ENCODE data around the gene EYS. TPM values are rescaled to one million over a fixed set of nuclear protein-coding genes. Genes with fewer than 3 reads are reported as not detected.

Gene EYS
- total and polyA plus RNA-seq, 2 of the 8 experiments (the other 6 are each of a cell fraction or from before 2014, with no cell fraction given): 0.05 to 0.13 TPM

GRCh38 chr6:64220801-64221200 is 1486.2 kb downstream of the EYS start:
- no peaks in the 10 kb centered on the region for H4K20me1 ChIP-seq (replicated peaks in 1 of 2; ENCODE audit: control insufficient read depth in 1 of 2, insufficient read depth in 2 of 2, low read length in 2 of 2)
- no peak overlapping the region for H2BK12ac ChIP-seq (ENCODE audit: low read depth, low read length)
- no peak overlapping the region for H4K91ac ChIP-seq (replicated peaks; ENCODE audit: insufficient read length, low read length)
- H3K56ac ChIP-seq (replicated peaks; ENCODE audit: insufficient read length, low read depth, low read length): no peak overlapping the region
- ChIA-PET POLR2A (ENCODE audit: partially characterized antibody) (no interaction called here), CTCF (ENCODE audit: partially characterized antibody) (no interaction called here)
- H2AK5ac ChIP-seq (ENCODE audit: low read depth, low read length): no peak overlapping the region
- H2BK15ac ChIP-seq (ENCODE audit: low read length): no peak overlapping the region
- H3K23ac ChIP-seq (ENCODE audit: insufficient read length): no peak overlapping the region
- H2BK120ac ChIP-seq (replicated peaks; ENCODE audit: low read depth, low read length): no peak overlapping the region
- H4K8ac ChIP-seq (ENCODE audit: extremely low read depth, insufficient read depth, low read length): no peak overlapping the region
- no peak overlapping the region for H3K18ac ChIP-seq (ENCODE audit: extremely low read depth, low read length)
- no peaks in the 10 kb centered on the region for H3K4me1 ChIP-seq (replicated peaks in 1 of 4; ENCODE audit: control insufficient read depth in 3 of 4, insufficient read depth in 4 of 4, low read length in 3 of 4)
- H3K27ac ChIP-seq (ENCODE audit: low read depth, low read length): no peak overlapping the region
- no peak for FAIRE-seq
- no peaks in the 10 kb centered on the region for H3K27me3 ChIP-seq (replicated peaks in 1 of 4; ENCODE audit: control insufficient read depth in 3 of 4, extremely low read depth in 1 of 4, insufficient read depth in 3 of 4, low read length in 3 of 4)
- H3K9ac ChIP-seq (replicated peaks in 1 of 4; ENCODE audit: extremely low read depth in 1 of 4, low read depth in 3 of 4, low read length in 3 of 4): no peak overlapping the region
- no peaks in the 10 kb centered on the region for H3K23me2 ChIP-seq (ENCODE audit: low read depth, low read length)
- H3K79me1 ChIP-seq (ENCODE audit: low read depth, low read length): no peaks in the 10 kb centered on the region
- H3K36me3 ChIP-seq (ENCODE audit: control insufficient read depth in 2 of 4, insufficient read depth in 4 of 4, low read length in 3 of 4): no peaks in the 10 kb centered on the region
- no peak overlapping the region for H3K4me2 ChIP-seq (ENCODE audit: insufficient read depth in 1 of 2, low read depth in 2 of 2, low read length in 2 of 2)
- H2BK5ac ChIP-seq (ENCODE audit: low read depth, low read length): no peak overlapping the region
- H3K14ac ChIP-seq (ENCODE audit: insufficient read length): no peak overlapping the region
- TF ChIP-seq, protein P1, sequence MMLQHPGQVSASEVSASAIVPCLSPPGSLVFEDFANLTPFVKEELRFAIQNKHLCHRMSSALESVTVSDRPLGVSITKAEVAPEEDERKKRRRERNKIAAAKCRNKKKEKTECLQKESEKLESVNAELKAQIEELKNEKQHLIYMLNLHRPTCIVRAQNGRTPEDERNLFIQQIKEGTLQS (IDR thresholded peaks at IDR 0.05; ENCODE audit: insufficient read depth, low read depth, low read length): no peak
- TF ChIP-seq PHF8 (conservative IDR thresholded peaks at IDR 0.05; ENCODE audit: low read depth, low read length): no peak
- TF ChIP-seq RAD21 (IDR thresholded peaks at IDR 0.05 in 1 of 2, conservative IDR thresholded peaks at IDR 0.05 in 1 of 2; ENCODE audit: low read depth in 2 of 2, low read length in 2 of 2): no peak
- no peak for TF ChIP-seq SRF (IDR thresholded peaks at IDR 0.05; ENCODE audit: low read depth, low read length)
- TF ChIP-seq RNF2 (IDR thresholded peaks at IDR 0.05; ENCODE audit: borderline replicate concordance, low read depth, low read length, missing control alignments, poor library complexity, severe bottlenecking): no peak
- TF ChIP-seq SP4 (IDR thresholded peaks at IDR 0.05; ENCODE audit: low read length): no peak
- no peak for TF ChIP-seq EZH2 (IDR thresholded peaks at IDR 0.05; ENCODE audit: low read depth, low read length, severe bottlenecking)
- H3K9me3 ChIP-seq (ENCODE audit: insufficient read depth in 2 of 2, low read depth in 1 of 2, low read length in 1 of 2): no peaks in the 10 kb centered on the region
- no peak overlapping the region for H4K5ac ChIP-seq (ENCODE audit: insufficient read length, low read depth, low read length)
- no peaks in the 10 kb centered on the region for H3K79me2 ChIP-seq (ENCODE audit: control insufficient read depth in 1 of 2, insufficient read depth in 2 of 2, low read length in 2 of 2)
- DNase-seq (ENCODE audit: low read depth in 1 of 2, low spot score in 2 of 2): no peak
- no peak overlapping the region for H2BK20ac ChIP-seq (ENCODE audit: low read length)
- H3K4me3 ChIP-seq (ENCODE audit: extremely low read depth in 1 of 4, insufficient read depth in 2 of 4, low read depth in 3 of 4, low read length in 4 of 4): no peak overlapping the region
- WGBS, 2 experiments (ENCODE audit: extremely low coverage in 1 of 2, insufficient coverage in 1 of 2, insufficient read length in 1 of 2, insufficient replicate concordance in 2 of 2, low coverage in 1 of 2, low lambda C conversion rate in 2 of 2, missing lambda C conversion rate in 1 of 2): 92% methylated on average over 1 of the region's 1 CpG; no CpG with 5 or more reads in 1 of the 2 experiments
- H3K4ac ChIP-seq (replicated peaks; ENCODE audit: insufficient read length, low read depth, low read length): no peak overlapping the region
- no peak overlapping the region for H2AFZ ChIP-seq (ENCODE audit: low read length)

Measured in H1 (cell line).